Tibial nerve (tissue), 4 donors: ENCODE results near the gene RALB.

ENCODE experiments used
- CTCF ChIP-seq, 5 experiments: fragments of 200-600 bp in 3 of 5; fragments of 450-650 bp in 2 of 5; sonication (generic) in 3 of 5; IDR thresholded peaks; one replicate each; pipeline ENCODE4 v1.5.1; 2016 to 2019; ENCODE audit warnings: antibody characterized with exemption in 5 of 5, mild to moderate bottlenecking in 3 of 5, moderate library complexity in 2 of 5
- EP300 ChIP-seq, 2 donors: sonication (generic); formaldehyde crosslinking; IDR thresholded peaks; one replicate each; pipeline ENCODE4 v1.6.1; 2017; ENCODE audit warnings: antibody characterized with exemption in 2 of 2, mild to moderate bottlenecking in 1 of 2
- POLR2A ChIP-seq, 2 donors: fragments of 450-650 bp; IDR thresholded peaks; one replicate each; pipeline ENCODE4 v1.6.1; 2017; ENCODE audit warnings: antibody characterized with exemption in 2 of 2, mild to moderate bottlenecking in 2 of 2, moderate library complexity in 2 of 2

- TF ChIP-seq POLR2A (IDR thresholded peaks at IDR 0.05) (no peak), CTCF (IDR thresholded peaks at IDR 0.05) (no peak), EP300 (IDR thresholded peaks at IDR 0.05) (no peak)
Measured at GRCh38 chr2:120289221-120289906, 36.7 kb downstream of the RALB start.
